ENCODE measurements around the gene HUNK.
"Not testable (repeated sequence)": the region's sequence is repeated elsewhere in the genome, so short reads cannot be mapped to it uniquely, and the experiment has no call there.

Gene HUNK

DNA sequence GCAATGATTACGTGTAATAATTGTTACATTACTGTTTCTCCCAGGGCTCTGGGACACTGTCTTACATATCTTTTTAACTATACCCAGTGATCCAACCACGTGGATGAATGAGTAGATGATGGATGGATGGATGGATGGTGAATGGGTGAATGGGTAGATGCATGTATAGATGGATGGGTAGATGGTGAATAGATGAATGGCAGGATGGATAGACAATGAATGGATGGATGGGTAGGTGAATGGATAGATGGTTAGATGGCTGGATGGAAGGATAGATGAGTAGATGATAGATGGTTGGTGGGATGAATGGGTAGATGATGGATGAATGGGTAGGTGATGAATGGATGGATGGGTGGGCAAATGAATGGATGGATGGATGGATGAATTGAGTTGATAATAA is 135.9 kb downstream of the HUNK start:
- DNase-seq = no peak
- in situ Hi-C loops (cut with HindIII; ENCODE audit: low pct_ligation_motif_present, low pct_unique_long_range_greater_than_20kb, low sequenced_read_pairs) = no loop called here

DNA sequence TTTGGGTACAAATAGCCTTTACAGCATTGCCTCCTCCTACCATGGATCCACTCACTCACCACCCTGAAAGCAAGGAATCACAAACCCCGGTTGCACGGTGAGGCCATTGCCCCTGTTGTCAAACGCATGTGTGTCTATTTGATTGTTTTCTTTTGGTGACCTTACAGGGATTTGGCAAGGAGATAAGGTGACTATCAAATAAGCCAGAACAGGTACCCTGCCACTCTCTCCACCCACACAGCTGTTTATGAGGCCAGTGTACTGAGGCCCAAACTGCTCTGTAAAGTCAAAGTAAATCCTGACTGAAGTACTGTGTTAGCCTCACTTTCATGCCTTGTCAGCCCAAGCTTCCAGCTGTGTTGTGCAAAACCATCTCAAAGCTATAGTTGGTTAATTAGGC is 136.4 kb downstream of the HUNK start:
- in situ Hi-C loops (cut with HindIII; ENCODE audit: low pct_ligation_motif_present, low pct_unique_long_range_greater_than_20kb, low sequenced_read_pairs) = no loop called here
- no peak for DNase-seq

DNA sequence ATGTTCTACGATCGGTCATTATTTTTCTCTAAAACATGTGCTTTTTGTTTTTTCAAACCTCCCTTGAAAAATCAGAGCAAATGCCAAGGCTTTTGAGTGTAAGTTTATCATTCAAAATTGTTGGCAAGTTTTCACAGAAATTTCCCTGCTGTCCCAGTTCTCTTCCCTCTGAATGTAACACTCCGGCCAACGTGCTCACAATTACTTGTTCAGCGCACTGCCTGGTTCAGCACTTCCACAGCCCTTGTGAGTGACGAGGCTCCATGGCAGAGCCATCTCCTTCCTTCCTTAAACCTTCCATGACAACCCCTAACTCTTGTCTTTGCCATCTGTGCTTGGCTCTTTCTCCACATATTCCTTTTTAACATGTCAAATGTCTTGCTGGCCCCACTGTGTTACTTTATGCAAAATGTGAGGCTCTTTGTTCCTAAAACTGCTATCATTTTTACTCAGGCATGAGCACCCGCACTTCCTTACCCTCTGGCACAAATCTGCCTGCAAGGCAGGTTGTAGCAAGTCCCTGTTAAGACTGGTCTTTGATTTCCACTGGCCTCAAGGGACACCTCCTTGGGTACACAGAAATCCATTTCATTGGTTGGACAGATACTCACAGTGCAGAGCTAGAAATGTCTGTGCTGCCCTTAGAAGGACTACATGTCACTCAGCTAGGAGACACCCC is 142.8 kb downstream of the HUNK start:
- in situ Hi-C loops (cut with HindIII; ENCODE audit: low pct_ligation_motif_present, low pct_unique_long_range_greater_than_20kb, low sequenced_read_pairs) = no loop called here
- no peak for DNase-seq

DNA sequence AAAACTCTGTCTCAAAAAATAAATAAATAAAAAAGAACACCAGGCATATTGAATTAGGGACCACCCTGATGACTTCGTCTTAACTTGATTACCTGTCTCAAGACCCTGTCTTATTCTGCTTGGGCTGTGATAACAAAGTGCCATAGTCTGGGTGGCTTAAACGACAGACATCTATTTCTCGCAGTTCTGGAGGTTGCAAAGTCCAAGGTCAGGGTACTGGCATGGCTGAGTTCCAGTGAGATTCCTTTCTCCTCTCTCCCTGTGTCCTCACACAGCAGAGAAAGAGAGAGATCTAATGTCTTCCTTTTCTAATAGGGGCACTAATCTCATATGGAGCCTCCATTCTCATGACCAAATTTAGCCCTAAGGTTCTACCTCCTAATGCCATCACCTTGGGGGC is 145.6 kb downstream of the HUNK start:
- DNase-seq = no peak
- in situ Hi-C loops (cut with HindIII; ENCODE audit: low pct_ligation_motif_present, low pct_unique_long_range_greater_than_20kb, low sequenced_read_pairs) = no loop called here

DNA sequence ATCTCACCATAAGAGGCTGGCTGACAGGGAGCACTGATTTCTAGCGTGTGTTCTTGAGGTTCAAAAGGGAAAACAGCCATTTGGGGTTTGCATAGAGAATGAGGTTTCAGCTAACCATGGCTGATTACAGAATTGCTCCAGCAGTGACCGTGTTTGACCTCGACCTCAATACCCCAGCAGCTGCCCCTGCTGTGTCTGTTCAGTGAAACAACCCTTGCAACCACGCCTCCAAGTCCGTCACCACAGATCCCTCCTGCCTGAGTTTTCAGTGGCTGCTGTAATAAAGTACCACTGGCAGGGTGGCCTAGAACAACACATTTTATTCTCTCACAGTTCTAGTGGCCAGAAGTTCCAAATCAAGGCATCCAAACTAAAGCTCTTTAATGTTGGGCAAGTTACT is 147.7 kb downstream of the HUNK start:
- in situ Hi-C loops (cut with HindIII; ENCODE audit: low pct_ligation_motif_present, low pct_unique_long_range_greater_than_20kb, low sequenced_read_pairs) = no loop called here
- no peak for DNase-seq

DNA sequence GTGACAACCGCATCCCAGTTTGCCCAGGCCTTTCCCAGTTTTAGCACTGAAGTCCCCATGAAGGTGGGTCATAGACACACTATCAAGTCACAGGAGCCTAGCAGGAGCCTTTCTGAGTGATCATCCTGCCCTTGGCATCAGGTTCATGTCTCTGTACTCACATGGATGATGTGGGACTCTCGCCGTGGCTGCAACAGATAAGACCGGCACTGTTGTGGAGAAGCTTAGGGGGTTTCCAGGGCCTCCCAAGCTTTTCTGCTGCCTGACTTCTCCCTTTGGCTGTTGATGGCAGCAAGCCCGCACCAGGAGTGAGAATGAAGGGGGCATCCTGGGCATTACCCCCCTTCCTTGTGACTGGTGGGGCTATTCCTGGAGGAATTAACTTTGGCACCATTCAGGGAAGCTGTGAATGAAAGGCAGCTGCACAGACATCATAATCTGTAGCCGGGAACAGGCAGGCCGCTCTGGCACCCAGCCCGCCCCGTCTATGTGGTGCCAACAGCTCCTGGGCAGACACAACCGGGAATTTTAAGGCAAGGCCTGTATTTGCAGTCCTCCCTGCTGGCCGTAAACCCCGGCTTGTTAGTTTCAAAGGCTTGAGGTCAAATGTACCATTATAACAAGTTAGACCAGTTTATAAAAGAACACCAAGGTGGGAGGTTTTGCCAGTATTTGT is 148.6 kb downstream of the HUNK start:
- DNase-seq = no peak
- in situ Hi-C loops (cut with HindIII; ENCODE audit: low pct_ligation_motif_present, low pct_unique_long_range_greater_than_20kb, low sequenced_read_pairs) = no loop called here

DNA sequence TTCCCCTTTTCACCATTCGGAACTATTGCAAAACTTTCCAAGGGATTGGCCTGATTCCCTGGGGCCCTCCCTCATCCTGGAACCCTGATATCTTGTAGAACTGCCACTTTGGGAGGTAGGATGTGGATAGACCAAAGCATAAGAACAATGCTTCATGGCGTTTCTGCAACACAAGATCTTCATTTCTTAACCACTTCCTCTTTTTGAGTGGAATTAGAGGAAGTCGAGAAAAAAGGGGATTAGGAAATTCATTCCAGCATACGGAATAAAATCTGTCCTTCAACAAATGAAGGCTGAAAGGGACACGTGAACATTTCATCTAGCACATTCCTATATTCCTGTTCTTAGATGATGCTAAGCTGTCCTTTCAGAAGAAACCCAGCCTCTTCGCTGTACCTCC is 149.3 kb downstream of the HUNK start:
- in situ Hi-C loops (cut with HindIII; ENCODE audit: low pct_ligation_motif_present, low pct_unique_long_range_greater_than_20kb, low sequenced_read_pairs) = no loop called here
- DNase-seq = no peak

DNA sequence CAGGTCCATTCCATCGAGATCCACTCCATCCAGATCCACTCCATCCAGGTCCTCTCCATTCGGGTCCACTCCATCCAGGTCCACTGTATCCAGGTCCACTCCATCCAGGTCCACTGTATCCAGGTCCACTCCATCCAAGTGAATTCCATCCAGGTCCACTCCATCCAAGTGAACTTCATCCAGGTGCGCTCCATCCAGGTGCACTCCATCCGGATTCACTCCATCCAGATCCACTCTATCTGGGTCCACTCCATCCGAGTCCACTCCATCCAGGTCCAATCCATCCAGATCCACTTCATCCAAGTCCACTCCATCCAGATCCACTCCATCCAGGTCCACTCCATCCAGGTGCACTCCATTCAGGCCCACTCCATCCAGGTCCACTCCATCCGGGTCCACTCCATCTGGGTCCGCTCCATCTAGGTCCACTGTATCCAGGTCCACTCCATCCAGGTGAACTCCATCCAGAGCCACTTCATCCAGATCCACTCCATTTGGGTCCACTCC is 157.4 kb downstream of the HUNK start:
- in situ Hi-C loops (cut with HindIII; ENCODE audit: low pct_ligation_motif_present, low pct_unique_long_range_greater_than_20kb, low sequenced_read_pairs) = no loop called here

DNA sequence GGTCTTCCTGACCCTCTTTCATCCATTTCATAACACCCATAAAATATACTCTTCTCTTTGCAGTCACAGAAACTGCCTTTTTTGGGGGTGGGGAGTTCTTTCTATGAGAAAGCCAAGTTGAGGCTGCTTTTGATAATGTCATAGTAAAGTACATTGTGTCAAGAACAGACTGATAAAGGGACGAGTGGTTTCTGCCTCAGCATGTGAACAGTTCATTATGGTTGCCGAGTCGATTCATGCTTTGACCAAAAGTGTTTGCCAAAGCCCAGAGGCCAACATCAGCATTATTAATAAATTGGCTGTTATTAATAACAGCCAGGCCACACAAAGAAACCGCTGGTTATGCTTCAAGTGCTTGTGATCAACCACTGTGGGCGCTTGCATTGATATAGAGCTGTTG is 162.0 kb downstream of the HUNK start:
- in situ Hi-C loops (cut with HindIII; ENCODE audit: low pct_ligation_motif_present, low pct_unique_long_range_greater_than_20kb, low sequenced_read_pairs) = no loop called here
- DNase-seq = no peak

More for the DNA sequence above, 157.4 kb downstream of the HUNK start:
- DNase-seq = no peak

DNA sequence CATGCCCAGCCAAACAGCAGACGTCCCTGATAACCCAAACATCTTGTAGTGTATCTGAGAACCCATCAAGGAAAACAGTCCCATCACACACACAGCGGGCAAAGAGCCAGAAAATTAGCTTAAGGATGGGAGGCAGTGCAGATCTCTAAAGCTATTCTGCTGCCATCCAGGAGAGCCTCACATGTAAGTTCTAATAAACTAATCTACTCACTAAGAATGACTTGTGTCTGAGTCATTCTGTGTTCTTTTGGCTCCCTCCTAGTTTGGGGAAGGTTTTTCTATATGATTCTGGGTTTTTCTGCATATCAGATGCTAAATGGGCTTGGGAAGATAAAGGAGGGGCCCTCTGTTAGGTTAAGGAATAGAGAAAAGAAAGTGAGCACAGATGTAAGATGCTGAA is 162.8 kb downstream of the HUNK start:
- no peak for DNase-seq
- in situ Hi-C loops (cut with HindIII; ENCODE audit: low pct_ligation_motif_present, low pct_unique_long_range_greater_than_20kb, low sequenced_read_pairs) = no loop called here

DNA sequence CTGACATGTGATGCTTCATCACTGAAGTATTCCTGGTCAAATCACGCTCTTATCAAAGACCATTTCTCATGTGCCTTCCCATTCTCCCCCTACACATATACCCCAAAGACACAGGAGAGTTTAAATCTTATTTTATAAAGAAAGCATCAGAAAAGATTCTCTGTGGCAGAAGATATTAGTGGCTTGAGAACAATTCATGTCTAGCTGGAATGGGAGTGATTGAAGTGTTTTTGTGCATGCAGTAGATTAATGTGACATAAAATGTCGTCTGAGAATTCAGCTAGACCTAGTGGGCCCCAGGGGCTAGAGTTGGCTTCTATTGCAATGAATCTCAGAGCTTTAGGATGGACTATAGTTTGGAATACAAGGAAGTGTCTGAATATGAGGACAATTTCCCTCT is 163.9 kb downstream of the HUNK start:
- DNase-seq = no peak
- in situ Hi-C loops (cut with HindIII; ENCODE audit: low pct_ligation_motif_present, low pct_unique_long_range_greater_than_20kb, low sequenced_read_pairs) = no loop called here

DNA sequence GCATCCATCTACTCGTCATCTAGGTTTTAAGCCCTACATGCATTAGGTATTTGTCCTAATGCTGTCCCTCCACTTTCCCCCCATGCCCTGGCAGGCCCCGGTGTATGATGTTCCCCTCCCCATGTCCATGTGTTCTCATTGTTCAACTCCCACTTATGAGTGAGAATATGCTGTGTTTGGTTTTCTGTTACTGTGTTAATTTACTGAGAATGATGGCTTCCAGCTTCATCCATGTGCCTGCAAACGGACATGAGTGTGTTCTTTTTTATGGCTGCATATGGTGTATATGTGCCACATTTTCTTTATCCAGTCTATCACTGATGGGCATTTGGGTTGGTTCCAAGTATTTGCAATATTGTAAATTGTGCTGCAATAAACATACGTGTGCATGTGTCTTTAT is 165.9 kb downstream of the HUNK start:
- in situ Hi-C loops (cut with HindIII; ENCODE audit: low pct_ligation_motif_present, low pct_unique_long_range_greater_than_20kb, low sequenced_read_pairs); DNase-seq: not testable (repeated sequence)

DNA sequence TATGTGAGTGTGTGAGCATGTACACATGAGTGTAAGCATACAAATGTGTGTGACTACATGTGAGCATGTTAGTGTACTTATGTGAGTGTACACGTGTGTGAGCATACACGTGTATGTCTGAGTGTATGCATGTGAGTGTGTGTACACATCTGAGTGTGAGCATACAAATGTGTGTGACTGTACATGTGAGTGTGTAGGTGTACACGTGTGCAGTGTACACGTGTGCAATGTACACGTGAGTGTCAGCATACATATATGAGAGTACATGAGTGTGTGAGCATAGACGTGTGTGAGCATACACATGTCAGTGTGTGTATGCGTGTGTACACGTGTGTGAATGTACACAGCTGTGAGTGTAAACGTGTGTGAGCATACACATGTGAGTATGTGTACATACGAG is 170.6 kb downstream of the HUNK start:
- in situ Hi-C loops (cut with HindIII; ENCODE audit: low pct_ligation_motif_present, low pct_unique_long_range_greater_than_20kb, low sequenced_read_pairs) = no loop called here
- DNase-seq = no peak

DNA sequence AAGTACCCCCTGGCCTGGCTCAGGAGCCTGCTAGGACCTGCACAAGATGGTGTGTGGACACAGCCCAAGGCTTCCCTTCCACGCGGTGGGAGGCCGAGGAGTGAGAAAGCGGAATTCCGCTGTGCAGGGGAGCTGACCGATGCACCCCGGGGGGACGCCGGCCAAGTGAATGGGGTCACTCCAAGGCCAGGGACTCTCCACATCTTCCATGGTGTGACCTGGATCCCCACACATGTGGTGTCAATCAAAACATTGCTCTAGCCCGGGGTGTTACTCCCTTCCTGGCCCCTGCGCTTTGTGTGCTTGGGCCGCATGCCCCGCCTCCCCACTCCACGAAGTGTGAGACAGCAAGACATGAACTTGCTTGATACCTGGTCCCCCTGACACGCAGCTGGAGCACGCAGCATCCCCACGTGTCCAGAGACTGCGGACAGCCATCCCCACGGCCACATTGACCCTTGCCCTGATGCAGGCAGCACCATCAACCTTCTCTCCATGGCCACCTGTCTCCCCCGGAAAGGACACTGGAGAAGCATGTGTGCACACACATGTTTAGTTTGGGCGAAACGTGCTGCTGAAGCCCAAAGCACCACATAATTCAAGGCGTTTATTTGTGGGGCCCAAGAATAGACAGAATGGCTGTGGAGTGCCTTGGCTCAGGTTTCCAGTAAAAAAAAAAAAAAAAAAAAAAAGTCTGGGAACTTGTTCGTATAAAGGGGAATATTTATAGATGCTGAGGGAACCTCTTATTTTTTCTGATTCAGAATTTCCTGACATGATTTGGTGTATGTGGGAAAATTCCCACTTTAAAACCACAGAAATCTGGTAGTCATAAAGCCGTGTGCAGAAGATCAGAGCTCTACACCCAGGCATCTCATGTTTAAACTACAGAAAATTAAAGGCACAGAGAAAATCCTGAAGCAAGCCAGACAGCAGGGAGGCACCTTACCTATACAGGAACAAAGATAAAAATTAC is 171.7 kb downstream of the HUNK start:
- no peak for DNase-seq
- in situ Hi-C loops (cut with HindIII; ENCODE audit: low pct_ligation_motif_present, low pct_unique_long_range_greater_than_20kb, low sequenced_read_pairs) = no loop called here

DNA sequence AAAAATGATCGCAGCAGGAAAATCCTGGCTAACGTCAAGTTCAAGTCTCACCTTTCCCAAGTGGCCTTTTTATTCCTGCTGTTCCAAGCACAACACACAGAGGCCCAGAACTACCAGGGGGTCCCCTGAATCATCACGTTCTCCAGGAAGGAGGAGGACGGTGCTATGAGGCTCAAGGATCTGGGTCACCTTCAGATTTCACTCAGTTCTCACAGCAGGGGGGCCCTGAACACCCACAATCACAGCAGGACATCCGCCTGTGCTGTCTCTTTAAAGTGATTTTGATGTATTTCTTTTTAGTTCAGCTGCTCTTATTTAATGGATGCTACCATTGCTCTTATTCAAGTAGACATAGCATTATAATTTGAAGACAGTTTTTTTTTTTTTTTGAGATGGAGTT is 173.4 kb downstream of the HUNK start:
- no peak for DNase-seq
- in situ Hi-C loops (cut with HindIII; ENCODE audit: low pct_ligation_motif_present, low pct_unique_long_range_greater_than_20kb, low sequenced_read_pairs) = no loop called here

DNA sequence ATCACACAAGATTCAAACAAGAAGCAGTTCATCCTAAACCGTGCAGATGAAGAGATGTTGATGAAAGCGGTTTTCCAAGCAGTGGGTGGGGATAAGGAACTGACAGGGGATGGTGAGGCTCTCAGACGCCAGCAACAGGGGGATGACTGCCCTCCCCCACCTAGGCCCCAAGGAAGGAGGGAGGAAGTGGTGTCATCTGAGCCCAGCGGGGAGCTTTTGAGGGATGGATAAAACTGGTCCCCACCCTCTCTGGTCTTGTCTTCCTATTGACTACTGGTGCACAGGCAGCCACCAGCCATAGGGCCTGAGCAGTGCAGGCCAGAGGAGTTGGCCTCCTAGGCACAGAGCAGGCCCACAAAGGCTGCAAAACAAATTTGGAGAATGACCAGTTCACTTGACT is 175.5 kb downstream of the HUNK start:
- DNase-seq = no peak

More for the DNA sequence above, 175.5 kb downstream of the HUNK start:
- in situ Hi-C loops (cut with HindIII; ENCODE audit: low pct_ligation_motif_present, low pct_unique_long_range_greater_than_20kb, low sequenced_read_pairs) = no loop called here

Data from ACHN (cell line).